GM23338 (cell line): ENCODE data around the gene PPP6R1. TPM values are rescaled to one million over a fixed set of nuclear protein-coding genes. Genes with fewer than 3 reads are reported as not detected.

Experiments used
- ATAC-seq: fragments of 200-7000 bp; cut with Tn5 transposase; 3 replicates; pipeline ENCODE4 v1.9.1; 2020
- DNase-seq: peaks from one replicate; pipeline ENCODE4 v3.0.0-alpha.2; 2015; ENCODE audit warnings: low spot score
- H2AFZ ChIP-seq: fragments of 200-600 bp; sonication (generic); 2 replicates; pipeline ENCODE4 v1.8.0; 2016; ENCODE audit warnings: antibody characterized with exemption, mild to moderate bottlenecking, moderate library complexity
- H3F3A ChIP-seq: fragments of 200-600 bp; sonication (generic); replicated peaks from 2 replicates; pipeline ENCODE4 v1.8.0; 2017; ENCODE audit warnings: antibody characterized with exemption, mixed run types, low read depth
- H3K27ac ChIP-seq: fragments of 200-600 bp; sonication (generic); 2 replicates; pipeline ENCODE4 v1.6.1; 2016; ENCODE audit warnings: low read depth
- H3K27me3 ChIP-seq: fragments of 200-600 bp; sonication (generic); 2 replicates; pipeline ENCODE4 v1.8.0; 2016; ENCODE audit warnings: mild to moderate bottlenecking, mixed run types, moderate library complexity; ENCODE audit not compliant: insufficient read depth
- H3K36me3 ChIP-seq: fragments of 200-600 bp; sonication (generic); 2 replicates; pipeline ENCODE4 v1.8.0; 2016; ENCODE audit warnings: mild to moderate bottlenecking; ENCODE audit not compliant: insufficient read depth
- H3K4me1 ChIP-seq: fragments of 200-600 bp; sonication (generic); 2 replicates; pipeline ENCODE4 v1.8.0; 2016; ENCODE audit warnings: mild to moderate bottlenecking, moderate library complexity; ENCODE audit not compliant: insufficient read depth
- H3K4me2 ChIP-seq: fragments of 200-600 bp; sonication (generic); 2 replicates; pipeline ENCODE4 v1.7.1; 2017; ENCODE audit warnings: mixed run types
- H3K4me3 ChIP-seq: fragments of 200-600 bp; sonication (generic); 2 replicates; pipeline ENCODE4 v1.6.1; 2016; ENCODE audit warnings: mixed run types
- H3K79me2 ChIP-seq: fragments of 200-600 bp; sonication (generic); replicated peaks from 2 replicates; pipeline ENCODE4 v1.8.0; 2017; ENCODE audit warnings: mild to moderate bottlenecking; ENCODE audit not compliant: insufficient read depth
- H3K9me2 ChIP-seq: fragments of 200-600 bp; sonication (generic); 2 replicates; pipeline ENCODE4 v1.8.0; 2017; ENCODE audit not compliant: insufficient read depth
- H4K20me1 ChIP-seq: fragments of 200-600 bp; sonication (generic); replicated peaks from 2 replicates; pipeline ENCODE4 v1.8.0; 2017; ENCODE audit warnings: mild to moderate bottlenecking; ENCODE audit not compliant: insufficient read depth
- H3K27ac Mint-ChIP-seq: 2 replicates; pipeline ENCODE4 v1.8.0; 2020; ENCODE audit warnings: inconsistent platforms, mild to moderate bottlenecking, moderate library complexity, mixed read lengths
- H3K27me3 Mint-ChIP-seq: 3 replicates; pipeline ENCODE4 v1.8.0; 2022; ENCODE audit warnings: low read depth, mild to moderate bottlenecking, moderate library complexity, mixed read lengths, inconsistent platforms; ENCODE audit not compliant: insufficient read depth, poor library complexity
- H3K36me3 Mint-ChIP-seq: 3 replicates; pipeline ENCODE4 v1.8.0; 2021; ENCODE audit warnings: low read depth, mild to moderate bottlenecking, inconsistent platforms, moderate library complexity, mixed read lengths
- H3K4me1 Mint-ChIP-seq: 3 replicates; pipeline ENCODE4 v1.8.0; 2020; ENCODE audit warnings: mild to moderate bottlenecking, inconsistent platforms, mixed read lengths
- H3K4me3 Mint-ChIP-seq: 3 replicates; pipeline ENCODE4 v1.8.0; 2021; ENCODE audit warnings: moderate library complexity, mild to moderate bottlenecking, inconsistent platforms, mixed read lengths
- H3K9me3 Mint-ChIP-seq: 3 replicates; pipeline ENCODE4 v1.8.0; 2020; ENCODE audit warnings: moderate library complexity, mild to moderate bottlenecking, inconsistent platforms, mixed read lengths
- CREB1 ChIP-seq: fragments of 250-450 bp; sonication (Bioruptor Pico); IDR thresholded peaks from 2 replicates; pipeline ENCODE4 v1.5.0; 2020; ENCODE audit warnings: low read depth, mild to moderate bottlenecking, moderate library complexity
- CTCF ChIP-seq, 2 experiments: fragments of 200-600 bp in 1 of 2; sonication (generic) in 1 of 2; conservative IDR thresholded peaks; 2 replicates each; pipeline versions ENCODE4 v1.5.1 to v1.6.1; 2016 to 2017; ENCODE audit warnings: antibody characterized with exemption in 2 of 2, low read depth in 2 of 2, mild to moderate bottlenecking in 2 of 2, moderate library complexity in 1 of 2
- EZH2 ChIP-seq: fragments of 200-600 bp; sonication (generic); IDR thresholded peaks from one replicate; pipeline ENCODE4 v1.8.0; 2017; ENCODE audit warnings: antibody characterized with exemption, mild to moderate bottlenecking, low read depth; ENCODE audit not compliant: unreplicated experiment
- EZH2phosphoT487 ChIP-seq: fragments of 200-600 bp; sonication (generic); IDR thresholded peaks from one replicate; pipeline ENCODE4 v1.8.1; 2018; ENCODE audit warnings: antibody characterized with exemption; ENCODE audit not compliant: unreplicated experiment
- JUNB ChIP-seq: IDR thresholded peaks from one replicate; pipeline ENCODE4 v1.6.1; 2016; ENCODE audit warnings: antibody characterized with exemption; ENCODE audit not compliant: unreplicated experiment
- NANOG ChIP-seq: IDR thresholded peaks from 2 replicates; pipeline ENCODE4 v1.6.1; 2016; ENCODE audit warnings: antibody characterized with exemption, borderline replicate concordance
- POLR2AphosphoS5 ChIP-seq: IDR thresholded peaks from 2 replicates; pipeline ENCODE4 v1.6.1; 2016; ENCODE audit warnings: antibody characterized with exemption, low read depth
- ZNF114 ChIP-seq: fragments of 250-450 bp; sonication (Bioruptor Pico); IDR thresholded peaks from 2 replicates; pipeline ENCODE4 v1.5.0; 2020; ENCODE audit warnings: mild to moderate bottlenecking, moderate library complexity
- polyA plus RNA-seq: library from polyadenylated mRNA; unstranded; fragments of >200 nt; fragmentation: Nextera tagmentation; extraction: Ambion mirVana; gene quantifications from 2 replicates; pipeline ENCODE4 v1.2.1, GENCODE V29; 2016
- total RNA-seq: library from RNA; depleted of rRNA; stranded (reverse); fragments of >200 nt; shearing (Covaris generic); gene quantifications from 2 replicates; pipeline ENCODE4 v1.2.3, GENCODE V29; 2014
- TF ChIP-seq, protein P1 (sequence below): IDR thresholded peaks from 2 replicates; pipeline ENCODE4 v1.6.1; 2016; ENCODE audit warnings: antibody characterized with exemption
- TF ChIP-seq, protein P2 (sequence below): fragments of 250-450 bp; sonication (Bioruptor Pico); IDR thresholded peaks from 2 replicates; pipeline ENCODE4 v1.5.0; 2020; ENCODE audit warnings: mild to moderate bottlenecking, moderate library complexity

PPP6R1 gene
- total and polyA plus RNA-seq, 2 experiments from 2014 or later, result 22.2 to 70.8 TPM

DNA sequence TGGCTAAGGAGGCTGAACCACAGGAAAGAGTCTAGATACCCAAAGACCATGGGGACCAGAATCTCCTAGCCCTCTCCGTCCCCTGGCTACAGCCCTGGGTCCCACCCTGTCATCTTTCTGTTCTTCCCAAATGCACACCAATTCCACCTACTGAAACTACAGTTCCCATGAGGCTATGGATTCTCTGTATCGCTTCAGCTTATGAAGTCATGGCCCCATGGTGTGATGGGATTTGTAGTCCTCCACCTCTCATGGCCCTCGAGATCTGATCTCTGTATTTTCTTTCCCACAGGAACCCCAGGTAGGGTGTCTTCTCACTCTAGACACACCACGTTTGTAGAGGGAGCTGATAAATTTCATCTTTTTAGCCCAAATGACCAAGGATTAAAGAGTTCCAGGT lies 61.3 kb downstream of the PPP6R1 start (continued):
- TF ChIP-seq JUNB, result no peak
- no peak for TF ChIP-seq EZH2phosphoT487
- TF ChIP-seq POLR2AphosphoS5, result no peak
- TF ChIP-seq CTCF (conservative IDR thresholded peaks at IDR 0.05; ENCODE audit: low read depth in 2 of 2), result no peak
- TF ChIP-seq, protein P1, sequence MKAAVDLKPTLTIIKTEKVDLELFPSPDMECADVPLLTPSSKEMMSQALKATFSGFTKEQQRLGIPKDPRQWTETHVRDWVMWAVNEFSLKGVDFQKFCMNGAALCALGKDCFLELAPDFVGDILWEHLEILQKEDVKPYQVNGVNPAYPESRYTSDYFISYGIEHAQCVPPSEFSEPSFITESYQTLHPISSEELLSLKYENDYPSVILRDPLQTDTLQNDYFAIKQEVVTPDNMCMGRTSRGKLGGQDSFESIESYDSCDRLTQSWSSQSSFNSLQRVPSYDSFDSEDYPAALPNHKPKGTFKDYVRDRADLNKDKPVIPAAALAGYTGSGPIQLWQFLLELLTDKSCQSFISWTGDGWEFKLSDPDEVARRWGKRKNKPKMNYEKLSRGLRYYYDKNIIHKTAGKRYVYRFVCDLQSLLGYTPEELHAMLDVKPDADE, result peak; percentile 95
- TF ChIP-seq ZNF114 (CRISPR knock-in tag), result no peak
- TF ChIP-seq EZH2, result no peak
- TF ChIP-seq NANOG, result no peak

DNA sequence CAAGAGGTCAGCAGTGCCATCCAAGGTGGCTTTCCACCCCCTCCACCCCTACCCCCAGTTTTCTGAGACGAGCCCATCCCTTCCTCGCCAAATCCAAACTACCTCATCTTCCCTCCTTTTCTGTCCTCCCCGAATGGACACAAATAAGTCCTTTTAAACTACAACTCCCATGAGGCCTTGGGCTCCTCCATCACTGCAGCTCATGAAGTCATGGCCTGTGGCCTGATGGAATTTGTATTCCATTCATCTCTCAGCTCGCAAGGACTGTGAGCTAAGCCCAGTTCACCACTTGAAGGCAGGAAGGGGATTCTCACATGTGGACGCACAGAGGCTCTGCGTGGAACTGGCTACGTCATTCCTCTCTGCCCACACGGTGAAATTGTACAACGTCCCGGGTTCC lies 62.0 kb downstream of the PPP6R1 start:
- peak; percentile 67 for DNase-seq

DNA sequence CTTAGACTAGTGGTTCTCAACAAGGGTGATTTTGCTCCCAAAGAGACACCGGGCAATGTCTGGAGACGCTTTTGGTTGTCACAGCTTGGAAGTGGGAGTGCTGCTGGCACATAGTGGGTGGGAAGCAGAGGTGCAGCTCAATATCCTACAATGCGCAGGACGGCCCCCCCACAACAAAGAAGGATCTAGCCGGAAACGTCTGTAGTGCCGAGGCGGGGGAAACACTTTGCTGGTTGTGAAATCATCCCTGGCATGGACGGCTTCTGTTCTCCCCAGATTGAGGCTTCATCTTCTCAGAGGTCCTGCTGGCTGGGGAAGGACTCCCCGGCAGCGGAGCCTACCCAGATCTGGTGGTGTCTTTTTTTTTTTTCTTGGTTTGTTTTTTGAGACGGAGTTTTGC lies 65.3 kb downstream of the PPP6R1 start:
- Histone ChIP-seq H2AFZ (no peak overlapping the region), H3K36me3 (no peaks in the 10 kb centered on the region), H3K9me2 (peaks cover 7% of the 10 kb centered on the region; the same call in 1 of the 2 replicates), H3F3A (no peaks in the 10 kb centered on the region), H3K4me1 (no peaks in the 10 kb centered on the region), H4K20me1 (no peaks in the 10 kb centered on the region), H3K79me2 (no peaks in the 10 kb centered on the region), H3K27me3 (no peaks in the 10 kb centered on the region), H3K4me3 (no peak overlapping the region), H3K4me2 (no peak overlapping the region), H3K27ac (no peak overlapping the region)
- Mint-ChIP-seq H3K4me3 (no peak overlapping the region), H3K9me3 (no peaks in the 10 kb centered on the region), H3K4me1 (no peaks in the 10 kb centered on the region), H3K36me3 (no peaks in the 10 kb centered on the region), H3K27ac (no peak overlapping the region), H3K27me3 (peaks cover 3% of the 10 kb centered on the region)
- no peak for ATAC-seq
- no peak for DNase-seq
- TF ChIP-seq, protein P2, sequence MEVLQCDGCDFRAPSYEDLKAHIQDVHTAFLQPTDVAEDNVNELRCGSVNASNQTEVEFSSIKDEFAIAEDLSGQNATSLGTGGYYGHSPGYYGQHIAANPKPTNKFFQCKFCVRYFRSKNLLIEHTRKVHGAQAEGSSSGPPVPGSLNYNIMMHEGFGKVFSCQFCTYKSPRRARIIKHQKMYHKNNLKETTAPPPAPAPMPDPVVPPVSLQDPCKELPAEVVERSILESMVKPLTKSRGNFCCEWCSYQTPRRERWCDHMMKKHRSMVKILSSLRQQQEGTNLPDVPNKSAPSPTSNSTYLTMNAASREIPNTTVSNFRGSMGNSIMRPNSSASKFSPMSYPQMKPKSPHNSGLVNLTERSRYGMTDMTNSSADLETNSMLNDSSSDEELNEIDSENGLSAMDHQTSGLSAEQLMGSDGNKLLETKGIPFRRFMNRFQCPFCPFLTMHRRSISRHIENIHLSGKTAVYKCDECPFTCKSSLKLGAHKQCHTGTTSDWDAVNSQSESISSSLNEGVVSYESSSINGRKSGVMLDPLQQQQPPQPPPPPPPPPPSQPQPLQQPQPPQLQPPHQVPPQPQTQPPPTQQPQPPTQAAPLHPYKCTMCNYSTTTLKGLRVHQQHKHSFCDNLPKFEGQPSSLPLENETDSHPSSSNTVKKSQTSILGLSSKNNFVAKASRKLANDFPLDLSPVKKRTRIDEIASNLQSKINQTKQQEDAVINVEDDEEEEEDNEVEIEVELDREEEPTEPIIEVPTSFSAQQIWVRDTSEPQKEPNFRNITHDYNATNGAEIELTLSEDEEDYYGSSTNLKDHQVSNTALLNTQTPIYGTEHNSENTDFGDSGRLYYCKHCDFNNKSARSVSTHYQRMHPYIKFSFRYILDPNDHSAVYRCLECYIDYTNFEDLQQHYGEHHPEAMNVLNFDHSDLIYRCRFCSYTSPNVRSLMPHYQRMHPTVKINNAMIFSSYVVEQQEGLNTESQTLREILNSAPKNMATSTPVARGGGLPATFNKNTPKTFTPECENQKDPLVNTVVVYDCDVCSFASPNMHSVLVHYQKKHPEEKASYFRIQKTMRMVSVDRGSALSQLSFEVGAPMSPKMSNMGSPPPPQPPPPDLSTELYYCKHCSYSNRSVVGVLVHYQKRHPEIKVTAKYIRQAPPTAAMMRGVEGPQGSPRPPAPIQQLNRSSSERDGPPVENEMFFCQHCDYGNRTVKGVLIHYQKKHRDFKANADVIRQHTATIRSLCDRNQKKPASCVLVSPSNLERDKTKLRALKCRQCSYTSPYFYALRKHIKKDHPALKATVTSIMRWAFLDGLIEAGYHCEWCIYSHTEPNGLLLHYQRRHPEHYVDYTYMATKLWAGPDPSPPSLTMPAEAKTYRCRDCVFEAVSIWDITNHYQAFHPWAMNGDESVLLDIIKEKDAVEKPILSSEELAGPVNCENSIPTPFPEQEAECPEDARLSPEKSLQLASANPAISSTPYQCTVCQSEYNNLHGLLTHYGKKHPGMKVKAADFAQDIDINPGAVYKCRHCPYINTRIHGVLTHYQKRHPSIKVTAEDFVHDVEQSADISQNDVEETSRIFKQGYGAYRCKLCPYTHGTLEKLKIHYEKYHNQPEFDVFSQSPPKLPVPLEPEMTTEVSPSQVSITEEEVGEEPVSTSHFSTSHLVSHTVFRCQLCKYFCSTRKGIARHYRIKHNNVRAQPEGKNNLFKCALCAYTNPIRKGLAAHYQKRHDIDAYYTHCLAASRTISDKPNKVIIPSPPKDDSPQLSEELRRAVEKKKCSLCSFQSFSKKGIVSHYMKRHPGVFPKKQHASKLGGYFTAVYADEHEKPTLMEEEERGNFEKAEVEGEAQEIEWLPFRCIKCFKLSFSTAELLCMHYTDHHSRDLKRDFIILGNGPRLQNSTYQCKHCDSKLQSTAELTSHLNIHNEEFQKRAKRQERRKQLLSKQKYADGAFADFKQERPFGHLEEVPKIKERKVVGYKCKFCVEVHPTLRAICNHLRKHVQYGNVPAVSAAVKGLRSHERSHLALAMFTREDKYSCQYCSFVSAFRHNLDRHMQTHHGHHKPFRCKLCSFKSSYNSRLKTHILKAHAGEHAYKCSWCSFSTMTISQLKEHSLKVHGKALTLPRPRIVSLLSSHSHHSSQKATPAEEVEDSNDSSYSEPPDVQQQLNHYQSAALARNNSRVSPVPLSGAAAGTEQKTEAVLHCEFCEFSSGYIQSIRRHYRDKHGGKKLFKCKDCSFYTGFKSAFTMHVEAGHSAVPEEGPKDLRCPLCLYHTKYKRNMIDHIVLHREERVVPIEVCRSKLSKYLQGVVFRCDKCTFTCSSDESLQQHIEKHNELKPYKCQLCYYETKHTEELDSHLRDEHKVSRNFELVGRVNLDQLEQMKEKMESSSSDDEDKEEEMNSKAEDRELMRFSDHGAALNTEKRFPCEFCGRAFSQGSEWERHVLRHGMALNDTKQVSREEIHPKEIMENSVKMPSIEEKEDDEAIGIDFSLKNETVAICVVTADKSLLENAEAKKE (CRISPR knock-in tag), result no peak

More for the DNA sequence above, 62.0 kb downstream of the PPP6R1 start:
- Histone ChIP-seq H3K27me3 (no peaks in the 10 kb centered on the region), H4K20me1 (no peaks in the 10 kb centered on the region), H3K4me3 (no peak overlapping the region), H3K27ac (no peak overlapping the region), H3K4me1 (no peaks in the 10 kb centered on the region), H3K79me2 (no peaks in the 10 kb centered on the region), H3K4me2 (no peak overlapping the region), H3F3A (no peaks in the 10 kb centered on the region), H3K9me2 (peaks cover 7% of the 10 kb centered on the region; the same call in 1 of the 2 replicates), H2AFZ (peak overlapping the region; percentile 72; the same call in 1 of the 2 replicates), H3K36me3 (no peaks in the 10 kb centered on the region)
- Mint-ChIP-seq H3K36me3 (no peaks in the 10 kb centered on the region; the same call in 2 of the 3 replicates), H3K27ac (no peak overlapping the region), H3K27me3 (peaks cover 12% of the 10 kb centered on the region), H3K4me1 (no peaks in the 10 kb centered on the region), H3K9me3 (no peaks in the 10 kb centered on the region), H3K4me3 (no peak overlapping the region)
- TF ChIP-seq CREB1 (CRISPR knock-in tag) (0 out of 2 replicates have a peak, but pooled peaks have one; percentile 22), EZH2 (no peak)
- TF ChIP-seq, protein P1, result peak; percentile 86
- ATAC-seq, result peak; percentile 80
